HCT116 (cell line): ENCODE data around the gene TUBA4A. TPM values are rescaled to one million over a fixed set of nuclear protein-coding genes. Genes with fewer than 3 reads are reported as not detected.

ENCODE experiments used
- ATAC-seq: fragments of 200-7000 bp; cut with Tn5 transposase; 2 replicates; pipeline ENCODE4 v1.9.1; 2020; ENCODE audit warnings: mild to moderate bottlenecking, moderate library complexity
- BruUV-seq: library from RNA; stranded (reverse); fragments of 400-500 nt; replicated peaks from 2 replicates; lab custom pipeline; 2021; lab: Mats Ljungman, UMichigan
- CTCF ChIA-PET: fragments of 300-600 bp; sonication (Branson Sonifier 250); formaldehyde crosslinking; loops from one replicate; lab custom pipeline; 2021; ENCODE audit warnings: antibody characterized with exemption; lab: Charles Lee
- POLR2A ChIA-PET: fragments of 300-600, 350-600 bp; sonication (Branson Sonifier 250); formaldehyde crosslinking; loops from one replicate; lab custom pipeline; 2021; ENCODE audit warnings: antibody characterized with exemption; lab: Charles Lee
- RAD21 ChIA-PET, 2 experiments: fragments of 300-600 bp; sonication (Branson Sonifier 250); formaldehyde crosslinking; loops; one replicate each; lab custom pipeline; 2023; ENCODE audit warnings: low total read pairs in 2 of 2; ENCODE audit not compliant: uncharacterized antibody in 2 of 2, unreplicated experiment in 2 of 2, low non-redundant PET in 1 of 2; lab: Charles Lee
- DNase-seq: peaks from one replicate; pipeline ENCODE4 v3.0.0-alpha.2; 2010; ENCODE audit warnings: low read depth, low spot score
- H2AFZ ChIP-seq: fragments of 200-600 bp; shearing (Covaris generic), sonication (generic); 2 replicates; pipeline ENCODE4 v1.6.1; 2017; ENCODE audit warnings: low read depth, mixed run types, mixed read lengths, antibody characterized with exemption, low read length; ENCODE audit not compliant: poor library complexity, severe bottlenecking
- H3K27ac ChIP-seq: 2 replicates; pipeline ENCODE4 v1.5.1; 2012; ENCODE audit warnings: low read depth, low read length
- H3K27me3 ChIP-seq: fragments of 200-600 bp; sonication (generic); 2 replicates; pipeline ENCODE4 v1.6.1; 2016; ENCODE audit warnings: mixed run types, low read length, mixed read lengths; ENCODE audit not compliant: insufficient read depth
- H3K36me3 ChIP-seq, 2 experiments: fragments of 200-500 bp in 1 of 2; fragments of 200-600 bp in 1 of 2; sonication (Bioruptor generic) in 1 of 2; sonication (generic) in 1 of 2; 2 replicates each; pipeline versions ENCODE4 v1.5.1 to v1.6.1; 2014 to 2016; ENCODE audit warnings: low read length in 2 of 2, inconsistent platforms in 1 of 2, mixed read lengths in 1 of 2, mixed run types in 1 of 2; ENCODE audit not compliant: insufficient read depth in 2 of 2, control insufficient read depth in 1 of 2
- H3K4me1 ChIP-seq, 2 experiments: fragments of 200-600 bp in 1 of 2; sonication (generic) in 1 of 2; 2 replicates each; pipeline versions ENCODE4 v1.5.1 to v1.6.1; 2012 to 2017; ENCODE audit warnings: low read length in 2 of 2, inconsistent platforms in 1 of 2, mild to moderate bottlenecking in 1 of 2, mixed read lengths in 1 of 2, mixed run types in 1 of 2, moderate library complexity in 1 of 2; ENCODE audit not compliant: insufficient read depth in 2 of 2, control insufficient read depth in 1 of 2
- H3K4me2 ChIP-seq: fragments of 200-600 bp; sonication (generic); 2 replicates; pipeline ENCODE4 v1.6.1; 2017; ENCODE audit warnings: mixed run types, low read length, mixed read lengths
- H3K4me3 ChIP-seq, 2 experiments: fragments of 200-600 bp in 1 of 2; sonication (generic) in 1 of 2; replicated peaks in 1 of 2; 2 replicates each; pipeline ENCODE4 v1.5.1; 2011 to 2016; ENCODE audit warnings: low read length in 2 of 2, control low read depth in 1 of 2, low read depth in 1 of 2, mild to moderate bottlenecking in 1 of 2, mixed read lengths in 1 of 2, mixed run types in 1 of 2
- H3K79me2 ChIP-seq: fragments of 200-600 bp; sonication (generic); 2 replicates; pipeline ENCODE4 v1.6.1; 2017; ENCODE audit warnings: mild to moderate bottlenecking, mixed run types, low read length, moderate library complexity, mixed read lengths; ENCODE audit not compliant: insufficient read depth
- H3K9ac ChIP-seq: fragments of 200-600 bp; sonication (generic); 2 replicates; pipeline ENCODE4 v1.6.1; 2016; ENCODE audit warnings: low read length, mixed read lengths
- H3K9me2 ChIP-seq: fragments of 200-600 bp; sonication (generic), shearing (Covaris generic); 2 replicates; pipeline ENCODE4 v1.6.1; 2017; ENCODE audit warnings: mixed run types, mild to moderate bottlenecking, moderate library complexity; ENCODE audit not compliant: insufficient read depth
- H3K9me3 ChIP-seq, 2 experiments: fragments of 200-500 bp in 1 of 2; fragments of 200-600 bp in 1 of 2; sonication (Bioruptor generic) in 1 of 2; sonication (generic) in 1 of 2; 2 replicates each; pipeline ENCODE4 v1.6.1; 2014 to 2017; ENCODE audit warnings: low read length in 2 of 2, mixed read lengths in 2 of 2, inconsistent platforms in 1 of 2, low read depth in 1 of 2, mild to moderate bottlenecking in 1 of 2, mixed run types in 1 of 2, moderate library complexity in 1 of 2; ENCODE audit not compliant: control insufficient read depth in 1 of 2, insufficient read depth in 1 of 2
- H4K20me1 ChIP-seq: fragments of 200-600 bp; sonication (generic), shearing (Covaris generic); 2 replicates; pipeline ENCODE4 v1.6.1; 2017; ENCODE audit warnings: mixed run types, mild to moderate bottlenecking, moderate library complexity; ENCODE audit not compliant: insufficient read depth
- EZH2phosphoT487 ChIP-seq: fragments of 200-600 bp; IDR thresholded peaks from 2 replicates; pipeline ENCODE4 v1.6.1; 2018; ENCODE audit warnings: antibody characterized with exemption, borderline replicate concordance
- JUND ChIP-seq: IDR thresholded peaks from 2 replicates; pipeline ENCODE4 v1.6.1; 2012
- MAX ChIP-seq: IDR thresholded peaks from 2 replicates; pipeline ENCODE4 v1.6.1; 2012
- POLR2AphosphoS5 ChIP-seq: IDR thresholded peaks from 2 replicates; pipeline ENCODE4 v1.6.1; 2011; ENCODE audit warnings: mild to moderate bottlenecking, low read depth, low read length, moderate library complexity
- YY1 ChIP-seq: IDR thresholded peaks from 2 replicates; pipeline ENCODE4 v1.6.1; 2011; ENCODE audit warnings: low read length, low read depth, moderate library complexity, mild to moderate bottlenecking; ENCODE audit not compliant: insufficient replicate concordance; ENCODE audit errors: extremely low read depth
- ZFX ChIP-seq: fragments of 450-650 bp; IDR thresholded peaks from 2 replicates; pipeline ENCODE4 v1.6.1; 2017
- intact Hi-C: fragments of 100-400 bp; cut with micrococcal nuclease; formaldehyde crosslinking; loops from 2 replicates; pipeline ENCODE4 v1.10.0; 2022
- total RNA-seq: library from RNA; stranded (reverse); gene quantifications from one replicate; pipeline ENCODE4 v1.2.1, GENCODE V29; 2021; ENCODE audit not compliant: unreplicated experiment
- TF ChIP-seq, protein P1 (sequence below), 3 experiments: fragments of 200-600 bp in 1 of 3; sonication (generic) in 1 of 3; IDR thresholded peaks in 2 of 3; conservative IDR thresholded peaks in 1 of 3; 2 replicates each; pipeline ENCODE4 v1.5.1; 2012 to 2017; ENCODE audit warnings: low read depth in 2 of 3, low read length in 2 of 3, antibody characterized with exemption in 1 of 3, borderline replicate concordance in 1 of 3, control low read depth in 1 of 3, mild to moderate bottlenecking in 1 of 3, mixed read lengths in 1 of 3, mixed run types in 1 of 3, moderate library complexity in 1 of 3; ENCODE audit not compliant: insufficient read depth in 1 of 3
- TF ChIP-seq, protein P2 (sequence below): IDR thresholded peaks from 2 replicates; pipeline ENCODE4 v1.6.1; 2011; ENCODE audit warnings: mild to moderate bottlenecking, low read length, moderate library complexity; ENCODE audit not compliant: insufficient replicate concordance; ENCODE audit errors: extremely low read depth

Gene TUBA4A
- total RNA-seq, 1 experiment from 2014 or later, result 32.7 TPM

DNA sequence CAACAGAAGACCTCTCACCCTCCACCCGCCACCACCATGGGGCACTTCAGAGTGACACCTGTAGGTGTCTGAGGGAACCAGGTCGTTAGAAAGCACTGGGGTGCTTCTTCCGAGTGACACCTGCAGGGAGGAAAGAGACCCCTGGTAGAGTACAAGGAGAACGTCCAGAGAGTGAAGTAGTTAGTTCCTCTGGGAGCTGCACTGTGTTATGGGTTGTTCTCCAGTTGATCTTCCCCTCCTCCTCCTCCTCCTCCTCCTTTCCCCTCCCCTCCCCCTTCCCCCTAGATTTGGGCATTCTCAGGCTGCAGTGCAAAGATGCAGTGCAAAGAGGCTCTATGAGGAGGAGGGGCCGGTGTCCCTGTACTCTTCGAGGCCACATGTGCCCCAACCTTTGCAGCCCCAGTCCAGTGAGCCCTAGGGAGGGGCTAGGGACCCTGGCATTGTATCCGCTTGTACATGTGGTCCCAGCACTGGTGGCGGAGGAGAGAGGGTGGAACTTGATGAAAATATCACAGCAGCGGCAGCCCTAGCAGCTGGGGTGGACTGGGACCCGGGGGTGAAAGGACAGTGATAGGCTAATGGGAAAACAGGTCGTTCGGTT lies 26.3 kb upstream of the TUBA4A start:
- Histone ChIP-seq H3K9me2 (no peaks in the 10 kb centered on the region), H2AFZ (no peak overlapping the region), H3K4me1 (peaks cover 23 to 44% of the 10 kb centered on the region in 2 experiments), H3K4me2 (peak overlapping the region; percentile 86), H3K36me3 (no peaks in the 10 kb centered on the region), H3K9me3 (no peaks in the 10 kb centered on the region), H3K27me3 (no peaks in the 10 kb centered on the region), H3K79me2 (no peaks in the 10 kb centered on the region), H4K20me1 (no peaks in the 10 kb centered on the region)
- BruUV-seq, result no TSS peak
- ChIA-PET RAD21 (no interaction called here), POLR2A (interaction anchor here (1.2 kb wide), 1 partner anchor 11 kb away, joined by 5 read pairs; no protein-coding TSS in a partner anchor), CTCF (interaction anchor here (0.8 to 4.3 kb wide), 3 partner anchors 11 to 18 kb away, joined by 3 to 71 read pairs (median 3); no protein-coding TSS in a partner anchor)
- ATAC-seq (no peak), DNase-seq (no peak)
- TF ChIP-seq EZH2phosphoT487, result no peak
- TF ChIP-seq, protein P1, sequence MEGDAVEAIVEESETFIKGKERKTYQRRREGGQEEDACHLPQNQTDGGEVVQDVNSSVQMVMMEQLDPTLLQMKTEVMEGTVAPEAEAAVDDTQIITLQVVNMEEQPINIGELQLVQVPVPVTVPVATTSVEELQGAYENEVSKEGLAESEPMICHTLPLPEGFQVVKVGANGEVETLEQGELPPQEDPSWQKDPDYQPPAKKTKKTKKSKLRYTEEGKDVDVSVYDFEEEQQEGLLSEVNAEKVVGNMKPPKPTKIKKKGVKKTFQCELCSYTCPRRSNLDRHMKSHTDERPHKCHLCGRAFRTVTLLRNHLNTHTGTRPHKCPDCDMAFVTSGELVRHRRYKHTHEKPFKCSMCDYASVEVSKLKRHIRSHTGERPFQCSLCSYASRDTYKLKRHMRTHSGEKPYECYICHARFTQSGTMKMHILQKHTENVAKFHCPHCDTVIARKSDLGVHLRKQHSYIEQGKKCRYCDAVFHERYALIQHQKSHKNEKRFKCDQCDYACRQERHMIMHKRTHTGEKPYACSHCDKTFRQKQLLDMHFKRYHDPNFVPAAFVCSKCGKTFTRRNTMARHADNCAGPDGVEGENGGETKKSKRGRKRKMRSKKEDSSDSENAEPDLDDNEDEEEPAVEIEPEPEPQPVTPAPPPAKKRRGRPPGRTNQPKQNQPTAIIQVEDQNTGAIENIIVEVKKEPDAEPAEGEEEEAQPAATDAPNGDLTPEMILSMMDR (IDR thresholded peaks at IDR 0.05 in 2 of 3, conservative IDR thresholded peaks at IDR 0.05 in 1 of 3; ENCODE audit: borderline replicate concordance in 1 of 3, insufficient read depth in 1 of 3, low read depth in 2 of 3, low read length in 2 of 3), result peak in 1 of 3 experiments; percentile 1; a peak in 1 of 6 replicates
- TF ChIP-seq, all 23 proteins: peak for 1
- peak overlapping the region; percentile 59 to 65 for H3K4me3 ChIP-seq
- intact Hi-C loops, result loop anchor here (1.0 kb wide), 1 partner anchor 14 kb away; no protein-coding TSS in a partner anchor
- H3K9ac ChIP-seq, result peak overlapping the region; percentile 71
- peak overlapping the region; percentile 82 for H3K27ac ChIP-seq

GRCh38 chr2:219279151-219279915 lies 25.6 kb upstream of the TUBA4A start, which contains the start of gene DNAJB2:
Gene DNAJB2, plus strand, starts transcription at chr2:219279366. Its CDS starts 468 bp downstream, at chr2:219279834.
- no peaks in the 10 kb centered on the region for H3K9me3 ChIP-seq
- POLR2A ChIA-PET, result interaction anchor here (0.8 to 1.5 kb wide), 7 partner anchors 10 to 122 kb away, joined by 3 to 6 read pairs (median 4); partner anchors contain the start of genes DNPEP, TUBA4A and TUBA4B
- no peak within 1 kb of the TSS for H2AFZ ChIP-seq
- H3K4me3 ChIP-seq, result peak within 1 kb of the TSS; percentile 59 to 65
- H3K36me3 ChIP-seq, result no peaks in the 10 kb centered on the region
- H3K27ac ChIP-seq, result peak within 1 kb of the TSS; percentile 82
- ATAC-seq (peak; percentile 85), DNase-seq (peak; percentile 94)
- no peaks in the 10 kb centered on the region for H3K27me3 ChIP-seq
- BruUV-seq, result no TSS peak
- CTCF ChIA-PET, result interaction anchor here (0.6 to 4.3 kb wide), 11 partner anchors 8 to 278 kb away, joined by 3 to 71 read pairs (median 3); partner anchors contain the start of genes GLB1L, STK16 and TUBA4A
- peaks cover 30 to 51% of the 10 kb centered on the region in 2 experiments for H3K4me1 ChIP-seq
- H3K9me2 ChIP-seq, result no peaks in the 10 kb centered on the region
- TF ChIP-seq ZFX (peak; percentile 66), MAX (no peak), JUND (no peak), YY1 (peak; percentile 57), POLR2AphosphoS5 (peak; percentile 89)
- TF ChIP-seq, protein P2, sequence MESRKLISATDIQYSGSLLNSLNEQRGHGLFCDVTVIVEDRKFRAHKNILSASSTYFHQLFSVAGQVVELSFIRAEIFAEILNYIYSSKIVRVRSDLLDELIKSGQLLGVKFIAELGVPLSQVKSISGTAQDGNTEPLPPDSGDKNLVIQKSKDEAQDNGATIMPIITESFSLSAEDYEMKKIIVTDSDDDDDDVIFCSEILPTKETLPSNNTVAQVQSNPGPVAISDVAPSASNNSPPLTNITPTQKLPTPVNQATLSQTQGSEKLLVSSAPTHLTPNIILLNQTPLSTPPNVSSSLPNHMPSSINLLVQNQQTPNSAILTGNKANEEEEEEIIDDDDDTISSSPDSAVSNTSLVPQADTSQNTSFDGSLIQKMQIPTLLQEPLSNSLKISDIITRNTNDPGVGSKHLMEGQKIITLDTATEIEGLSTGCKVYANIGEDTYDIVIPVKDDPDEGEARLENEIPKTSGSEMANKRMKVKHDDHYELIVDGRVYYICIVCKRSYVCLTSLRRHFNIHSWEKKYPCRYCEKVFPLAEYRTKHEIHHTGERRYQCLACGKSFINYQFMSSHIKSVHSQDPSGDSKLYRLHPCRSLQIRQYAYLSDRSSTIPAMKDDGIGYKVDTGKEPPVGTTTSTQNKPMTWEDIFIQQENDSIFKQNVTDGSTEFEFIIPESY, result peak; percentile 48
- intact Hi-C loops, result loop anchor here (1.0 kb wide), 1 partner anchor 15 kb away; no protein-coding TSS in a partner anchor
- peak within 1 kb of the TSS; percentile 86 for H3K4me2 ChIP-seq
- no peaks in the 10 kb centered on the region for H3K79me2 ChIP-seq
- H4K20me1 ChIP-seq, result no peaks in the 10 kb centered on the region
- RAD21 ChIA-PET, result no interaction called here
- H3K9ac ChIP-seq, result peak within 1 kb of the TSS; percentile 71
